HL-60 (cell line): ENCODE measurements around the gene NANOS2.
"Not testable (repeated sequence)": the region's sequence is repeated elsewhere in the genome, so short reads cannot be mapped to it uniquely, and the experiment has no call there.

ENCODE experiments used
- DNase-seq, 2 experiments: peaks; one replicate each; pipeline ENCODE4 v3.0.0-alpha.2; 2010 to 2020; ENCODE audit warnings: low read depth in 1 of 2, low spot score in 1 of 2
- H3K27ac ChIP-seq: fragments of 250-450 bp; sonication (Bioruptor Pico); replicated peaks from 2 replicates; pipeline ENCODE4 v1.5.1; 2020; ENCODE audit warnings: mild to moderate bottlenecking, moderate library complexity
- H3K27me3 ChIP-seq: fragments of 250-450 bp; sonication (Bioruptor Pico); 2 replicates; pipeline ENCODE4 v1.5.1; 2021; ENCODE audit warnings: mild to moderate bottlenecking, moderate library complexity; ENCODE audit not compliant: insufficient read depth, poor library complexity, severe bottlenecking
- H3K4me3 ChIP-seq: replicated peaks from 2 replicates; pipeline ENCODE4 v1.5.1; 2011; ENCODE audit warnings: mild to moderate bottlenecking, control low read depth, low read length; ENCODE audit not compliant: insufficient read depth
- GABPA ChIP-seq: IDR thresholded peaks from 2 replicates; pipeline ENCODE4 v1.6.1; 2012; ENCODE audit warnings: low read depth
- POLR2AphosphoS5 ChIP-seq: IDR thresholded peaks from 2 replicates; pipeline ENCODE4 v1.6.1; 2012; ENCODE audit warnings: low read depth
- SPI1 ChIP-seq: IDR thresholded peaks from 2 replicates; pipeline ENCODE4 v1.6.1; 2012; ENCODE audit warnings: low read depth, mild to moderate bottlenecking, borderline replicate concordance
- TF ChIP-seq, protein P1 (sequence below): IDR thresholded peaks from one replicate; pipeline ENCODE4 v1.5.1; 2011; ENCODE audit warnings: low read length, control low read depth, inconsistent platforms; ENCODE audit not compliant: insufficient read depth
- TF ChIP-seq, protein P2 (sequence below): IDR thresholded peaks from 2 replicates; pipeline ENCODE4 v1.6.1; 2012; ENCODE audit warnings: low read depth; ENCODE audit not compliant: insufficient replicate concordance

The NANOS2 gene

DNA sequence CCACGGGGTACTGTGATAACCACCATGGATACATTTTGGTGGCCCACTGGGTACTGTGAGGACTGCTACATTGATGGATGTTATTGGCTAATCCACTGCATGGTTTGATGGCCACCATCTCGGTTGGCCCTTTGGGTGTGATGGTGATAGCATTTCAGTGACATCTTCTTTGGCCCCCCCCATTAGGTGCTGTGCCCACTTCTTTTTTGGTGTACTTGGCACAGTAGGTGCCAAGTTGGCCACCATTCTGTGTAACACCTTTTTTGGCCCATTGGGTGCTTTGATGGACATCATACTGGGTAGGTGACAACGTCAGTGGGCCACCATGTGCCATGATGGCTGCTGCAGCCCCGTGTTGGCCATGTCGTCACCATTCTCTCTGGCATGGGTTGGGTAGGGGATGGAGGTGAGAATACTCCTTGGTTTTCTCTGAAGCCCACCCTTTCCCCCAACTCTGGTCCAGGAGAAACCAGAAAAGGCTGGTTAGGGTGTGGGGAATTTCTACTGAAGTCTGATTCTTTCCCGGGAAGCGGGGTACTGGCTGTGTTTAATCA, 41.3 kb downstream of the NANOS2 start:
- Histone ChIP-seq H3K27ac (no peak overlapping the region), H3K4me3 (no peak overlapping the region), H3K27me3 (peaks cover 26% of the 10 kb centered on the region)
- DNase-seq = no peak
- TF ChIP-seq GABPA (no peak), SPI1 (no peak), POLR2AphosphoS5 (no peak)
- TF ChIP-seq, protein P1, sequence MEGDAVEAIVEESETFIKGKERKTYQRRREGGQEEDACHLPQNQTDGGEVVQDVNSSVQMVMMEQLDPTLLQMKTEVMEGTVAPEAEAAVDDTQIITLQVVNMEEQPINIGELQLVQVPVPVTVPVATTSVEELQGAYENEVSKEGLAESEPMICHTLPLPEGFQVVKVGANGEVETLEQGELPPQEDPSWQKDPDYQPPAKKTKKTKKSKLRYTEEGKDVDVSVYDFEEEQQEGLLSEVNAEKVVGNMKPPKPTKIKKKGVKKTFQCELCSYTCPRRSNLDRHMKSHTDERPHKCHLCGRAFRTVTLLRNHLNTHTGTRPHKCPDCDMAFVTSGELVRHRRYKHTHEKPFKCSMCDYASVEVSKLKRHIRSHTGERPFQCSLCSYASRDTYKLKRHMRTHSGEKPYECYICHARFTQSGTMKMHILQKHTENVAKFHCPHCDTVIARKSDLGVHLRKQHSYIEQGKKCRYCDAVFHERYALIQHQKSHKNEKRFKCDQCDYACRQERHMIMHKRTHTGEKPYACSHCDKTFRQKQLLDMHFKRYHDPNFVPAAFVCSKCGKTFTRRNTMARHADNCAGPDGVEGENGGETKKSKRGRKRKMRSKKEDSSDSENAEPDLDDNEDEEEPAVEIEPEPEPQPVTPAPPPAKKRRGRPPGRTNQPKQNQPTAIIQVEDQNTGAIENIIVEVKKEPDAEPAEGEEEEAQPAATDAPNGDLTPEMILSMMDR = no peak
- TF ChIP-seq, protein P2, sequence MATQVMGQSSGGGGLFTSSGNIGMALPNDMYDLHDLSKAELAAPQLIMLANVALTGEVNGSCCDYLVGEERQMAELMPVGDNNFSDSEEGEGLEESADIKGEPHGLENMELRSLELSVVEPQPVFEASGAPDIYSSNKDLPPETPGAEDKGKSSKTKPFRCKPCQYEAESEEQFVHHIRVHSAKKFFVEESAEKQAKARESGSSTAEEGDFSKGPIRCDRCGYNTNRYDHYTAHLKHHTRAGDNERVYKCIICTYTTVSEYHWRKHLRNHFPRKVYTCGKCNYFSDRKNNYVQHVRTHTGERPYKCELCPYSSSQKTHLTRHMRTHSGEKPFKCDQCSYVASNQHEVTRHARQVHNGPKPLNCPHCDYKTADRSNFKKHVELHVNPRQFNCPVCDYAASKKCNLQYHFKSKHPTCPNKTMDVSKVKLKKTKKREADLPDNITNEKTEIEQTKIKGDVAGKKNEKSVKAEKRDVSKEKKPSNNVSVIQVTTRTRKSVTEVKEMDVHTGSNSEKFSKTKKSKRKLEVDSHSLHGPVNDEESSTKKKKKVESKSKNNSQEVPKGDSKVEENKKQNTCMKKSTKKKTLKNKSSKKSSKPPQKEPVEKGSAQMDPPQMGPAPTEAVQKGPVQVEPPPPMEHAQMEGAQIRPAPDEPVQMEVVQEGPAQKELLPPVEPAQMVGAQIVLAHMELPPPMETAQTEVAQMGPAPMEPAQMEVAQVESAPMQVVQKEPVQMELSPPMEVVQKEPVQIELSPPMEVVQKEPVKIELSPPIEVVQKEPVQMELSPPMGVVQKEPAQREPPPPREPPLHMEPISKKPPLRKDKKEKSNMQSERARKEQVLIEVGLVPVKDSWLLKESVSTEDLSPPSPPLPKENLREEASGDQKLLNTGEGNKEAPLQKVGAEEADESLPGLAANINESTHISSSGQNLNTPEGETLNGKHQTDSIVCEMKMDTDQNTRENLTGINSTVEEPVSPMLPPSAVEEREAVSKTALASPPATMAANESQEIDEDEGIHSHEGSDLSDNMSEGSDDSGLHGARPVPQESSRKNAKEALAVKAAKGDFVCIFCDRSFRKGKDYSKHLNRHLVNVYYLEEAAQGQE = no peak

DNA sequence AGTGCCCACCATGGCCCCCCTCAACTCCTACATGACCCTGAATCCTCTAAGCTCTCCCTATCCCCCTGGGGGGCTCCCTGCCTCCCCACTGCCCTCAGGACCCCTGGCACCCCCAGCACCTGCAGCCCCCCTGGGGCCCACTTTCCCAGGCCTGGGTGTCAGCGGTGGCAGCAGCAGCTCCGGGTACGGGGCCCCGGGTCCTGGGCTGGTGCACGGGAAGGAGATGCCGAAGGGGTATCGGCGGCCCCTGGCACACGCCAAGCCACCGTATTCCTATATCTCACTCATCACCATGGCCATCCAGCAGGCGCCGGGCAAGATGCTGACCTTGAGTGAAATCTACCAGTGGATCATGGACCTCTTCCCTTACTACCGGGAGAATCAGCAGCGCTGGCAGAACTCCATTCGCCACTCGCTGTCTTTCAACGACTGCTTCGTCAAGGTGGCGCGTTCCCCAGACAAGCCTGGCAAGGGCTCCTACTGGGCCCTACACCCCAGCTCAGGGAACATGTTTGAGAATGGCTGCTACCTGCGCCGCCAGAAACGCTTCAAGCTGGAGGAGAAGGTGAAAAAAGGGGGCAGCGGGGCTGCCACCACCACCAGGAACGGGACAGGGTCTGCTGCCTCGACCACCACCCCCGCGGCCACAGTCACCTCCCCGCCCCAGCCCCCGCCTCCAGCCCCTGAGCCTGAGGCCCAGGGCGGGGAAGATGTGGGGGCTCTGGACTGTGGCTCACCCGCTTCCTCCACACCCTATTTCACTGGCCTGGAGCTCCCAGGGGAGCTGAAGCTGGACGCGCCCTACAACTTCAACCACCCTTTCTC, 42.3 kb downstream of the NANOS2 start:
- DNase-seq = no peak
- Histone ChIP-seq H3K4me3 (no peak overlapping the region), H3K27ac (no peak overlapping the region), H3K27me3 (peaks cover 23% of the 10 kb centered on the region)
- TF ChIP-seq, protein P2 = no peak
- no peak for TF ChIP-seq GABPA
- TF ChIP-seq, protein P1 = no peak
- TF ChIP-seq POLR2AphosphoS5 = no peak
- TF ChIP-seq SPI1 = no peak

DNA sequence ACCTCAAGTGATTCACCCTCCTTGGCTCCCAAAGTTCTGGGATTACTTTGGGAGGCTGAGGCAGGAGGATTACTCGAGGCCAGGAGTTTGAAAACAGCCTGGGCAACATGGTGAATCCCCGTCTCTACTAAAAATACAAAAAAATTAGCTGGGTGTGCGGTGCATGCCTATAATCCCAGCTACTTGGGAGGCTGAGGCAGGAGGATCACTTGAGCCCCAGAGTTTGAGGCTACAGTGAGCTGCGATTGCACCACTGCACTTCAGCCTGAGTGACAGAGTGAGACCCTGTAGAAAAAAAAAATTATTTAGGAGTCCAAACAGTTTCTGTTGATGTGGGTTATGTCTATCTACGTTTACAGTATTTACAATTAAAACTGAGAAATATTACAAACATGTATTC, 43.8 kb downstream of the NANOS2 start:
- TF ChIP-seq SPI1 = no peak
- no peak for TF ChIP-seq POLR2AphosphoS5
- TF ChIP-seq, protein P2 = no peak
- TF ChIP-seq, protein P1 = no peak
- TF ChIP-seq GABPA = no peak
- Histone ChIP-seq H3K4me3 (no peak overlapping the region), H3K27me3 (peaks cover 18% of the 10 kb centered on the region), H3K27ac (no peak overlapping the region)
- no peak for DNase-seq

DNA sequence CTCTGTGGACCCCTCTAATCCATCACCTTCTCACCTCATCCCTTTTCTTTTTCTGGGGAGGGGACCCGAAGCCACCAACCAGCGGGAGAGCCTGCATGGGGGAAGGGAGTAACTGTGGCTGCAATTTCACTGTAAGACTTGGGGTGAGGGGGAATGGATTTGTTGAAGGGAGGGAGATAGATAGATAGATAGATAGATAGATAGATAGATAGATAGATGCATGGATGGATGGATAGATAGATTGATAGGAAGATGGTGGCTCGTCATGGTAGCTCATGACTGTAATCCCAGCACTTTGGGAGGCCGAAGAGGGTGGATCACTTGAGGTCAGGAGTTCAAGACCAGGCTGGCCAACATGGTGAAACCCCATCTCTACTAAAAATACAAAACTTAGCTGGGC, 47.3 kb downstream of the NANOS2 start:
- H3K4me3 ChIP-seq, H3K27ac ChIP-seq, DNase-seq: not testable (repeated sequence)
- peaks cover 31% of the 10 kb centered on the region for H3K27me3 ChIP-seq
